ENCODE data around the gene HIP1. TPM values are rescaled to one million over a fixed set of nuclear protein-coding genes. Genes with fewer than 3 reads are reported as not detected.
"Not testable (repeated sequence)": the region's sequence is repeated elsewhere in the genome, so short reads cannot be mapped to it uniquely, and the experiment has no call there.

HIP1 gene
- total and polyA plus RNA-seq, 7 experiments from 2014 or later: 0.78 to 14.6 (median 1.7) TPM; not detected in 1

GRCh38 chr7:75532639-75533038, 206.1 kb downstream of the HIP1 start:
- Mint-ChIP-seq H3K4me3 (no peak overlapping the region), H3K4me1 (peaks cover 4 to 9% (median 5%) of the 10 kb centered on the region in 7 donors), H3K27ac (no peak overlapping the region), H3K27me3 (no peaks in the 10 kb centered on the region), H3K36me3 (no peaks in the 10 kb centered on the region), H3K9me3 (no peaks in the 10 kb centered on the region)
- ChIA-PET CTCF (no interaction called here), POLR2A (no interaction called here)
- ATAC-seq (no peak), DNase-seq (no peak)
- Histone ChIP-seq H3K4me3 (ENCODE audit: low read length) (no peak overlapping the region), H3K36me3 (ENCODE audit: control insufficient read depth in 2 of 3, insufficient read depth in 3 of 3, low read length in 3 of 3) (peaks cover 0 to 3% (median 0%) of the 10 kb centered on the region in 3 experiments), H3K4me1 (ENCODE audit: control insufficient read depth in 2 of 2, insufficient read depth in 2 of 2, low read length in 2 of 2) (no peaks in the 10 kb centered on the region), H3K27ac (ENCODE audit: low read depth, low read length) (no peak overlapping the region), H3K9me3 (ENCODE audit: control insufficient read depth in 2 of 3, low read length in 3 of 3) (no peaks in the 10 kb centered on the region), H3K27me3 (ENCODE audit: control insufficient read depth in 2 of 2, insufficient read depth in 2 of 2, low read length in 2 of 2) (no peaks in the 10 kb centered on the region)
- intact Hi-C loops (cut with micrococcal nuclease): no loop called here

GRCh38 chr7:75531359-75531821, 207.4 kb downstream of the HIP1 start:
- ChIA-PET CTCF (no interaction called here), POLR2A (no interaction called here)
- Histone ChIP-seq H3K27ac (ENCODE audit: low read depth, low read length) (no peak overlapping the region), H3K9me3 (ENCODE audit: control insufficient read depth in 2 of 3, low read length in 3 of 3) (no peaks in the 10 kb centered on the region), H3K36me3 (ENCODE audit: control insufficient read depth in 2 of 3, insufficient read depth in 3 of 3, low read length in 3 of 3) (peaks cover 0 to 3% (median 0%) of the 10 kb centered on the region in 3 experiments), H3K27me3 (ENCODE audit: control insufficient read depth in 2 of 2, insufficient read depth in 2 of 2, low read length in 2 of 2) (no peaks in the 10 kb centered on the region), H3K4me1 (ENCODE audit: control insufficient read depth in 2 of 2, insufficient read depth in 2 of 2, low read length in 2 of 2) (peaks cover 2 to 8% of the 10 kb centered on the region in 2 donors), H3K4me3 (ENCODE audit: low read length) (no peak overlapping the region)
- ATAC-seq (no peak), DNase-seq (no peak)
- intact Hi-C loops (cut with micrococcal nuclease): no loop called here
- peak overlapping the region in 1 of 9 donors; percentile 47 for H3K27ac Mint-ChIP-seq
- no peaks in the 10 kb centered on the region for H3K27me3 Mint-ChIP-seq
- no peak overlapping the region for H3K4me3 Mint-ChIP-seq
- H3K4me1 Mint-ChIP-seq: peaks cover 14 to 19% (median 15%) of the 10 kb centered on the region in 7 donors
- H3K9me3 Mint-ChIP-seq: no peaks in the 10 kb centered on the region
- H3K36me3 Mint-ChIP-seq: peaks cover 0 to 6% (median 0%) of the 10 kb centered on the region in 5 donors

- H3K4me1 Mint-ChIP-seq: peaks cover 19 to 47% (median 39%) of the 10 kb centered on the region in 7 donors
- Histone ChIP-seq H3K36me3 (ENCODE audit: control insufficient read depth in 2 of 3, insufficient read depth in 3 of 3, low read length in 3 of 3) (peaks cover 0 to 24% (median 0%) of the 10 kb centered on the region in 3 experiments), H3K27ac (ENCODE audit: low read depth, low read length) (peak overlapping the region; percentile 91), H3K4me3 (ENCODE audit: low read length) (peak overlapping the region; percentile 82)
- H3K4me1 ChIP-seq (ENCODE audit: control insufficient read depth in 2 of 2, insufficient read depth in 2 of 2, low read length in 2 of 2); H3K27me3 Mint-ChIP-seq; ATAC-seq; CTCF ChIA-PET; H3K9me3 Mint-ChIP-seq; H3K27me3 ChIP-seq (ENCODE audit: control insufficient read depth in 2 of 2, insufficient read depth in 2 of 2, low read length in 2 of 2); H3K9me3 ChIP-seq (ENCODE audit: control insufficient read depth in 2 of 3, low read length in 3 of 3); POLR2A ChIA-PET: not testable (repeated sequence)
- intact Hi-C loops (cut with micrococcal nuclease): loop anchor here (5.0 to 10.0 kb wide), 8 partner anchors 40 to 1972 kb away; partner anchors contain the start of genes BCL7B (in 1 of the 2), GTF2IRD1 (in 1 of the 2), MDH2 (in 1 of the 2) and POM121C (in 1 of the 2)
- peaks cover 10 to 32% (median 21%) of the 10 kb centered on the region in 5 donors for H3K36me3 Mint-ChIP-seq
- H3K4me3 Mint-ChIP-seq: peak overlapping the region; percentile 81 to 97 (median 92)
- H3K27ac Mint-ChIP-seq: peak overlapping the region; percentile 73 to 93 (median 89)
- peak in 4 of 9 donors; percentile 1 to 34 (median 9) for DNase-seq
Observed at GRCh38 chr7:75527224-75527722, 211.5 kb downstream of the HIP1 start.

GRCh38 chr7:75521727-75522126, 217.0 kb downstream of the HIP1 start:
- DNase-seq; H3K27me3 Mint-ChIP-seq; H3K9me3 ChIP-seq (ENCODE audit: control insufficient read depth in 2 of 3, low read length in 3 of 3); CTCF ChIA-PET; H3K4me3 Mint-ChIP-seq; H3K27ac ChIP-seq (ENCODE audit: low read depth, low read length); H3K27me3 ChIP-seq (ENCODE audit: control insufficient read depth in 2 of 2, insufficient read depth in 2 of 2, low read length in 2 of 2); POLR2A ChIA-PET; H3K4me1 ChIP-seq (ENCODE audit: control insufficient read depth in 2 of 2, insufficient read depth in 2 of 2, low read length in 2 of 2); H3K4me3 ChIP-seq (ENCODE audit: low read length); ATAC-seq: not testable (repeated sequence)
- H3K36me3 Mint-ChIP-seq: peaks cover 14 to 58% (median 47%) of the 10 kb centered on the region in 5 donors
- H3K27ac Mint-ChIP-seq: peak overlapping the region in 1 of 9 donors; percentile 56
- peaks cover 0 to 21% (median 0%) of the 10 kb centered on the region in 3 experiments for H3K36me3 ChIP-seq (ENCODE audit: control insufficient read depth in 2 of 3, insufficient read depth in 3 of 3, low read length in 3 of 3)
- intact Hi-C loops (cut with micrococcal nuclease): loop anchor here in 1 of 2 donors (10.0 kb wide), 2 partner anchors 873 to 1967 kb away; partner anchors contain the start of gene BCL7B
- H3K4me1 Mint-ChIP-seq: peaks cover 31 to 61% (median 55%) of the 10 kb centered on the region in 7 donors
- H3K9me3 Mint-ChIP-seq: peaks cover 0 to 16% (median 9%) of the 10 kb centered on the region in 11 donors

DNA sequence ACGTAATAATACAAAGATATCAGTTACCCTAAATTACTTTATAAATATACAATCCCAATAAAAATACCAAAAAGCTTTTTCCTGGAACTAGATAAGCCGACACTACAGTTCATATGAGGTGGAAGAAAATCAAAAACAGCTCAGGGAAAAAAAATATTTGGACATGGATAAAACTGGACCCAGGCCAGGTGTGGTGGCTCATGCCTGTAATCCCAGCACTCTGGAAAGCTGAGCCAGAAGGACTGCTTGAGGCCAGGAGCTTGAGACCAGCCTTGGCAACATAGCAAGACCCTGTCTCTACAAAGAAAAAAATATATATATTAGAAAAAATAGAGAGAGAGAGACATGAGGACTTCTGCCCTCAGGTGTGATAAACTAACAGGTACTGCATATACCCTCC, 219.9 kb downstream of the HIP1 start:
- H3K4me1 ChIP-seq (ENCODE audit: control insufficient read depth in 2 of 2, insufficient read depth in 2 of 2, low read length in 2 of 2); H3K36me3 ChIP-seq (ENCODE audit: control insufficient read depth in 2 of 3, insufficient read depth in 3 of 3, low read length in 3 of 3); CTCF ChIA-PET; H3K27ac Mint-ChIP-seq; ATAC-seq; DNase-seq; intact Hi-C loops (cut with micrococcal nuclease); H3K27me3 ChIP-seq (ENCODE audit: control insufficient read depth in 2 of 2, insufficient read depth in 2 of 2, low read length in 2 of 2); H3K9me3 ChIP-seq (ENCODE audit: control insufficient read depth in 2 of 3, low read length in 3 of 3); POLR2A ChIA-PET; H3K27ac ChIP-seq (ENCODE audit: low read depth, low read length); H3K27me3 Mint-ChIP-seq; H3K4me3 Mint-ChIP-seq; H3K4me3 ChIP-seq (ENCODE audit: low read length): not testable (repeated sequence)
- peaks cover 14 to 46% (median 38%) of the 10 kb centered on the region in 5 donors for H3K36me3 Mint-ChIP-seq
- H3K4me1 Mint-ChIP-seq: peaks cover 13 to 38% (median 33%) of the 10 kb centered on the region in 7 donors
- H3K9me3 Mint-ChIP-seq: peaks cover 0 to 16% (median 9%) of the 10 kb centered on the region in 11 donors

DNA sequence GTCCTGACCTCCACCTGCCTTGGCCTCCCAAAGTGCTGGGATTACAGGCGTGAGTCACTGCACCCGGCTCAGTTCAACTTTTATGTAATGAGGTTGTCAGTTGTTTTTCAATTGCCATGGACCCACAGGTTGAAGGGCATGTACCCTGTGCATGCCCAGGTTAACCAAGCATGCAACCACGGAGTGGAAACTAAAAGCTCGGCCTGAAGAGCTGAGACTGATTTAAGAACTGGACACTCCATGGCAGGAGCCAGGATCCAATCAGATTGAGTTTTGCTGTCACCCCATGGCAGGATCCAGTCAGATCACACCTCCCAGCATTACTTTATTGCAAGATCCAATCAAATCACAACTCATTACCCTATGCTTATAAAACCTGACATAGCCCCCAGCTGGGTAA, 229.7 kb downstream of the HIP1 start:
- POLR2A ChIA-PET; H3K4me1 ChIP-seq (ENCODE audit: control insufficient read depth in 2 of 2, insufficient read depth in 2 of 2, low read length in 2 of 2); H3K36me3 Mint-ChIP-seq; H3K27ac Mint-ChIP-seq; H3K27me3 ChIP-seq (ENCODE audit: control insufficient read depth in 2 of 2, insufficient read depth in 2 of 2, low read length in 2 of 2); H3K4me3 ChIP-seq (ENCODE audit: low read length); H3K9me3 Mint-ChIP-seq; H3K27me3 Mint-ChIP-seq; H3K4me1 Mint-ChIP-seq; H3K27ac ChIP-seq (ENCODE audit: low read depth, low read length); intact Hi-C loops (cut with micrococcal nuclease); ATAC-seq; CTCF ChIA-PET; H3K9me3 ChIP-seq (ENCODE audit: control insufficient read depth in 2 of 3, low read length in 3 of 3); DNase-seq; H3K4me3 Mint-ChIP-seq; H3K36me3 ChIP-seq (ENCODE audit: control insufficient read depth in 2 of 3, insufficient read depth in 3 of 3, low read length in 3 of 3): not testable (repeated sequence)

DNA sequence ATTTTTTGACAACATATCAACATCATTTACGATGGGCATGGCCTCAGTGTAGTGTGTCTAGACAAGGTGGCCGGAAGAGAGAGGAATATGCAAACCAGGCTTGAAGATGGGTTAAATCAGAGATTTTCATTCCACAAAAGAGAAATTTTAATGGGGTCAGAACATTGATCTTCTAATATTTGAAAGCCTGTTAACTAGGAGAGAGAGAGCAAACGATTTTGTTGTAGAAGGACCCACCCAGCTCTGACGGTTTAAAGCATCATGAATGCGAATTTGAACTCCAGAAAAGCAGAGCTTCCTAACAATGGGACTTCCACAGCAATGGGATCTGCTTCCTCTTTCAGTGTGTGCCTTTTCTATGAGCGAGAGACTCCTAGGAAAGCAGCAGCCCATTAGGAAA, 246.7 kb downstream of the HIP1 start, which contains the start of gene SPDYE5:
Gene SPDYE5, plus strand, starts transcription at position 301 of the 400 bp plus-strand sequence. CDS start 1,728 bp downstream, outside the sequence.
- H3K4me1 ChIP-seq (ENCODE audit: control insufficient read depth in 2 of 2, insufficient read depth in 2 of 2, low read length in 2 of 2); H3K27me3 Mint-ChIP-seq; H3K9me3 Mint-ChIP-seq; H3K4me1 Mint-ChIP-seq; H3K4me3 Mint-ChIP-seq; H3K9me3 ChIP-seq (ENCODE audit: control insufficient read depth in 2 of 3, low read length in 3 of 3); H3K36me3 ChIP-seq (ENCODE audit: control insufficient read depth in 2 of 3, insufficient read depth in 3 of 3, low read length in 3 of 3); intact Hi-C loops (cut with micrococcal nuclease); ATAC-seq; H3K27me3 ChIP-seq (ENCODE audit: control insufficient read depth in 2 of 2, insufficient read depth in 2 of 2, low read length in 2 of 2); DNase-seq; H3K36me3 Mint-ChIP-seq; POLR2A ChIA-PET; CTCF ChIA-PET; H3K27ac ChIP-seq (ENCODE audit: low read depth, low read length); H3K4me3 ChIP-seq (ENCODE audit: low read length): not testable (repeated sequence)
- peak within 1 kb of the TSS in 1 of 9 donors; percentile 36 for H3K27ac Mint-ChIP-seq

Measured in naive thymus-derived CD4-positive, alpha-beta T cell (primary cell).